Measurements from ENCODE around the gene CLCN3.
"Not testable (repeated sequence)": the region's sequence is repeated elsewhere in the genome, so short reads cannot be mapped to it uniquely, and the experiment has no call there.

Gene CLCN3

DNA sequence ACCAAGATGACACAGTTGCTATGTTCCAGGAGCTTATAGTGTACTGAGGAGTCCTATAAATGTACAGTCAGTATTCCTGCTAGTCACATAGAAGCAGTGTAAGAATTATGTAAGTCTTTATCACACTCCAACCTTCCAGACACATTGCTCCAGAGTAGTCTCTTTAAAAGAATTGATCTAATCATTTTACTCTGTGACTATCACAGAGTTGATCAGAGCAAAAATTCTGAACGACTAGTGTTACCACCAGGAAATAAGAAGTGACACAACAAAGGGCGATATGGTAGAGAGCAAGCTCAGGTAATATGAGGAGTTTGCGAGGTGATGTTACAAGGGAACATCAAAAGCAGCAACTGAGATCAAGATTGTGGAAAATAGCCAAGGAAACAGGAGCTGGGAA lies 146.4 kb downstream of the CLCN3 start:
- Histone ChIP-seq H3K9me2 (replicated peaks; ENCODE audit: insufficient read depth, low read length) (no peaks in the 10 kb centered on the region), H3K27ac (ENCODE audit: low read length) (no peak overlapping the region), H3K9me3 (replicated peaks; ENCODE audit: insufficient read depth, low read length) (no peaks in the 10 kb centered on the region), H3K9ac (ENCODE audit: low read length) (no peak overlapping the region), H3K4me2 (ENCODE audit: low read depth, low read length) (no peak overlapping the region), H2AFZ (ENCODE audit: low read length) (no peak overlapping the region), H3F3A (ENCODE audit: insufficient read depth, low read length) (no peaks in the 10 kb centered on the region), H3K4me1 (ENCODE audit: low read length) (0 out of 2 replicates have a peak, but pooled peaks cover 3% of the 10 kb centered on the region), H3K36me3 (replicated peaks; ENCODE audit: insufficient read depth, low read length) (no peaks in the 10 kb centered on the region), H4K20me1 (ENCODE audit: insufficient read depth, low read length) (no peaks in the 10 kb centered on the region), H3K4me3 (ENCODE audit: low read length) (no peak overlapping the region), H3K27me3 (replicated peaks; ENCODE audit: insufficient read depth, low read length) (no peaks in the 10 kb centered on the region), H3K79me2 (ENCODE audit: low read length) (no peaks in the 10 kb centered on the region)
- DNase-seq, result no peak
- TF ChIP-seq EZH2phosphoT487 (IDR thresholded peaks at IDR 0.05; ENCODE audit: low read length), result no peak
- TF ChIP-seq EZH2 (optimal IDR thresholded peaks at IDR 0.05; ENCODE audit: low read depth, low read length), result no peak
- TF ChIP-seq CTCF (IDR thresholded peaks at IDR 0.05; ENCODE audit: low read length), result no peak

DNA sequence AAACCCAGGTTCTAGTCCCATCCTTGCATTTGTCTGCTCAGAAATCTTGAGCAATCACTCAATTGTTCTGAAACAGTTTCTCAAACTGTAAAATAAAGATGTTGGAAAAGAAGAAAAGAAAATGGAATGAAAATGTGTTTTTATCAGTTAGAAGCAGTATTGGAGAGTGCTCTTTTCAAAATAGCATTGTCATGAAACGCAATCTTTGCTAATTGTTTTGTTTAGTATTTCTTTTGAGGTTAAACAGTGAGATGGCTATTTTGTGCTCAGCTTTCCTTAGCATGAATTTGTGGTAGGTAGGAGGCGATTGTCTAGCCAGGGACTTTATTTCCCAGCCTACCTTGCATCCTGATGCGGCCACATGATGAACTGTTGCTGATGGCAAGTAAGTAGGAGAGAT lies 148.0 kb downstream of the CLCN3 start:
- DNase-seq, result no peak
- Histone ChIP-seq H3K27me3 (replicated peaks; ENCODE audit: insufficient read depth, low read length) (no peaks in the 10 kb centered on the region), H3K36me3 (replicated peaks; ENCODE audit: insufficient read depth, low read length) (no peaks in the 10 kb centered on the region), H4K20me1 (ENCODE audit: insufficient read depth, low read length) (no peaks in the 10 kb centered on the region), H3F3A (ENCODE audit: insufficient read depth, low read length) (no peaks in the 10 kb centered on the region), H3K9me3 (replicated peaks; ENCODE audit: insufficient read depth, low read length) (no peaks in the 10 kb centered on the region), H3K9ac (ENCODE audit: low read length) (no peak overlapping the region), H3K79me2 (ENCODE audit: low read length) (no peaks in the 10 kb centered on the region), H3K4me3 (ENCODE audit: low read length) (no peak overlapping the region), H2AFZ (ENCODE audit: low read length) (no peak overlapping the region), H3K27ac (ENCODE audit: low read length) (no peak overlapping the region), H3K4me1 (ENCODE audit: low read length) (0 out of 2 replicates have a peak, but pooled peaks cover 3% of the 10 kb centered on the region), H3K4me2 (ENCODE audit: low read depth, low read length) (no peak overlapping the region), H3K9me2 (replicated peaks; ENCODE audit: insufficient read depth, low read length) (no peaks in the 10 kb centered on the region)
- TF ChIP-seq EZH2phosphoT487 (IDR thresholded peaks at IDR 0.05; ENCODE audit: low read length) (no peak), CTCF (IDR thresholded peaks at IDR 0.05; ENCODE audit: low read length) (no peak), EZH2 (optimal IDR thresholded peaks at IDR 0.05; ENCODE audit: low read depth, low read length) (no peak)

GRCh38 chr4:169770416-169770815 lies 150.0 kb downstream of the CLCN3 start:
- TF ChIP-seq CTCF (IDR thresholded peaks at IDR 0.05; ENCODE audit: low read length), result no peak
- TF ChIP-seq EZH2 (optimal IDR thresholded peaks at IDR 0.05; ENCODE audit: low read depth, low read length), result no peak
- no peak for TF ChIP-seq EZH2phosphoT487 (IDR thresholded peaks at IDR 0.05; ENCODE audit: low read length)
- Histone ChIP-seq H3K9me3 (replicated peaks; ENCODE audit: insufficient read depth, low read length) (no peaks in the 10 kb centered on the region), H3K79me2 (ENCODE audit: low read length) (no peaks in the 10 kb centered on the region), H3K9ac (ENCODE audit: low read length) (no peak overlapping the region), H4K20me1 (ENCODE audit: insufficient read depth, low read length) (no peaks in the 10 kb centered on the region), H3K27ac (ENCODE audit: low read length) (no peak overlapping the region), H3K4me3 (ENCODE audit: low read length) (no peak overlapping the region), H3F3A (ENCODE audit: insufficient read depth, low read length) (no peaks in the 10 kb centered on the region), H3K27me3 (replicated peaks; ENCODE audit: insufficient read depth, low read length) (no peaks in the 10 kb centered on the region), H2AFZ (ENCODE audit: low read length) (no peak overlapping the region), H3K4me1 (ENCODE audit: low read length) (0 out of 2 replicates have a peak, but pooled peaks cover 3% of the 10 kb centered on the region), H3K36me3 (replicated peaks; ENCODE audit: insufficient read depth, low read length) (no peaks in the 10 kb centered on the region), H3K9me2 (replicated peaks; ENCODE audit: insufficient read depth, low read length) (no peaks in the 10 kb centered on the region), H3K4me2 (ENCODE audit: low read depth, low read length) (no peak overlapping the region)
- no peak for DNase-seq

DNA sequence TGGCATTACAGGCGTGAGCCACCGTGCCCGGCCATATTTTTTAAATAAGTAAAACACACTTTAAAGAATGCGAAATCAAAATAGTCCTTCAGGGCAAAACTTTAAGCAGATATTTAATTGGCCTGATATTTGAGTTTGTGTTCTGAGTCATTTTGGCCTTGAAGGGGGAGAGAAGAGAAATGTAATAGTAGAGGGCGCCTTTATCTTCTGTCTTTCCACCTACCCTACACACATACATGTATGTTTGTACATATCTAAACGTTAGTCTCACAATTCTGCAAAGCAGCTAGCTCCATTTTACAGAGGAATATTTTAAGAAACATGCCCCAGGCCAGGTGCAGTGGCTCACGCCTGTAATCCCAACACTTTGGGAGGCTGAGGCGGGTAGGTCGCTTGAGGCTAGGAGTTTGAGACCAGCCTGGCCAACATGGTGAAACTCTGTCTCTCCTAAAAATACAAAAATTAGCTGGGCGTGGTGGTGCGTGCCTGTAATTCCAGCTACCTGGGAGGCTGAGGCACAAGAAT lies 151.2 kb downstream of the CLCN3 start:
- not testable (repeated sequence) for DNase-seq; H3K4me2 ChIP-seq (ENCODE audit: low read depth, low read length); H3K79me2 ChIP-seq (ENCODE audit: low read length); H3K9me3 ChIP-seq (replicated peaks; ENCODE audit: insufficient read depth, low read length); H4K20me1 ChIP-seq (ENCODE audit: insufficient read depth, low read length); H3F3A ChIP-seq (ENCODE audit: insufficient read depth, low read length); H3K27me3 ChIP-seq (replicated peaks; ENCODE audit: insufficient read depth, low read length); H3K27ac ChIP-seq (ENCODE audit: low read length); H3K36me3 ChIP-seq (replicated peaks; ENCODE audit: insufficient read depth, low read length); H3K4me1 ChIP-seq (ENCODE audit: low read length); H3K4me3 ChIP-seq (ENCODE audit: low read length); H2AFZ ChIP-seq (ENCODE audit: low read length); H3K9me2 ChIP-seq (replicated peaks; ENCODE audit: insufficient read depth, low read length); H3K9ac ChIP-seq (ENCODE audit: low read length)
